CD14-positive monocyte (primary cell): ENCODE data around the gene IL11RA. TPM values are rescaled to one million over a fixed set of nuclear protein-coding genes. Genes with fewer than 3 reads are reported as not detected.

Experiments used
- DNase-seq, 3 donors: peaks; one replicate each; pipeline ENCODE4 v3.0.0-alpha.2; 2011 to 2022
- H2AFZ ChIP-seq: 2 replicates; pipeline ENCODE4 v1.6.0; 2012; ENCODE audit warnings: mild to moderate bottlenecking, low read depth, low read length, inconsistent platforms; ENCODE audit not compliant: insufficient read depth, poor library complexity, severe bottlenecking
- H3K27ac ChIP-seq, 2 donors: 1 replicate in 1 of 2; 2 replicates in 1 of 2; pipeline ENCODE4 v1.5.1; 2012 to 2013; ENCODE audit warnings: low read length in 2 of 2, control low read depth in 1 of 2, inconsistent platforms in 1 of 2, low read depth in 1 of 2, mild to moderate bottlenecking in 1 of 2
- H3K27me3 ChIP-seq, 2 donors: one replicate each; pipeline versions ENCODE4 v1.6.0 to v1.6.1; 2011 to 2013; ENCODE audit warnings: low read length in 2 of 2; ENCODE audit not compliant: control insufficient read depth in 2 of 2, insufficient read depth in 2 of 2
- H3K36me3 ChIP-seq, 2 donors: replicated peaks in 1 of 2; 1 replicate in 1 of 2; 2 replicates in 1 of 2; pipeline versions ENCODE4 v1.5.1 to v1.6.1; 2012 to 2013; ENCODE audit warnings: low read length in 2 of 2, control low read depth in 1 of 2, inconsistent platforms in 1 of 2, mild to moderate bottlenecking in 1 of 2; ENCODE audit not compliant: insufficient read depth in 2 of 2, control insufficient read depth in 1 of 2
- H3K4me1 ChIP-seq, 2 donors: 1 replicate in 1 of 2; 2 replicates in 1 of 2; pipeline versions ENCODE4 v1.5.1 to v1.6.1; 2012 to 2013; ENCODE audit warnings: low read length in 2 of 2, control low read depth in 1 of 2, inconsistent platforms in 1 of 2, mild to moderate bottlenecking in 1 of 2, moderate library complexity in 1 of 2; ENCODE audit not compliant: insufficient read depth in 2 of 2, control insufficient read depth in 1 of 2
- H3K4me2 ChIP-seq: replicated peaks from 2 replicates; pipeline ENCODE3; 2012; ENCODE audit warnings: low read length, moderate library complexity, mild to moderate bottlenecking; ENCODE audit not compliant: poor library complexity, severe bottlenecking; ENCODE audit errors: extremely low read depth
- H3K4me3 ChIP-seq, 3 experiments: fragments of 200-600 bp in 1 of 3; sonication (generic) in 1 of 3; replicated peaks in 1 of 3; 1 replicate in 2 of 3; 2 replicates in 1 of 3; pipeline ENCODE4 v1.5.1; 2011 to 2013; ENCODE audit warnings: low read length in 3 of 3, mild to moderate bottlenecking in 3 of 3, control low read depth in 2 of 3, low read depth in 2 of 3, inconsistent platforms in 1 of 3, moderate library complexity in 1 of 3
- H3K79me2 ChIP-seq: 2 replicates; pipeline ENCODE4 v1.6.0; 2012; ENCODE audit warnings: mild to moderate bottlenecking, control low read depth, inconsistent platforms, low read length, moderate library complexity; ENCODE audit not compliant: insufficient read depth
- H3K9ac ChIP-seq: 2 replicates; pipeline ENCODE4 v1.6.0; 2017; ENCODE audit warnings: low read length, mild to moderate bottlenecking; ENCODE audit not compliant: insufficient read depth, poor library complexity, severe bottlenecking
- H3K9me3 ChIP-seq, 2 donors: replicated peaks in 1 of 2; 1 replicate in 1 of 2; 2 replicates in 1 of 2; pipeline versions ENCODE4 v1.5.1 to v1.6.1; 2012 to 2013; ENCODE audit warnings: low read length in 2 of 2, control low read depth in 1 of 2; ENCODE audit not compliant: control insufficient read depth in 1 of 2, insufficient read depth in 1 of 2
- H4K20me1 ChIP-seq: 2 replicates; pipeline ENCODE4 v1.6.0; 2012; ENCODE audit warnings: mild to moderate bottlenecking, low read length, control low read depth, moderate library complexity; ENCODE audit not compliant: insufficient read depth
- H3K27ac Mint-ChIP-seq, 7 donors: one replicate each; pipeline ENCODE4 v1.8.0; 2020; ENCODE audit warnings: mild to moderate bottlenecking in 7 of 7, mixed read lengths in 7 of 7, moderate library complexity in 6 of 7, inconsistent platforms in 2 of 7
- H3K27me3 Mint-ChIP-seq, 3 donors: one replicate each; pipeline ENCODE4 v1.8.0; 2021 to 2022; ENCODE audit warnings: low read depth in 3 of 3, mild to moderate bottlenecking in 3 of 3, mixed read lengths in 3 of 3, moderate library complexity in 3 of 3, inconsistent platforms in 1 of 3
- H3K36me3 Mint-ChIP-seq, 2 donors: one replicate each; pipeline ENCODE4 v1.8.0; 2020; ENCODE audit warnings: mixed read lengths in 2 of 2, inconsistent platforms in 1 of 2, mild to moderate bottlenecking in 1 of 2
- H3K4me1 Mint-ChIP-seq: one replicate; pipeline ENCODE4 v1.8.0; 2020; ENCODE audit warnings: mild to moderate bottlenecking, mixed read lengths
- H3K4me3 Mint-ChIP-seq, 2 donors: one replicate each; pipeline ENCODE4 v1.8.0; 2020; ENCODE audit warnings: mild to moderate bottlenecking in 2 of 2, mixed read lengths in 2 of 2, moderate library complexity in 1 of 2
- H3K9me3 Mint-ChIP-seq, 7 donors: one replicate each; pipeline ENCODE4 v1.8.0; 2020 to 2022; ENCODE audit warnings: mixed read lengths in 7 of 7, mild to moderate bottlenecking in 6 of 7, moderate library complexity in 6 of 7, inconsistent platforms in 2 of 7
- WGBS: methylation state at CpG from one replicate; pipeline ENCODE4 v1.1.5; 2013; ENCODE audit warnings: missing lambda C conversion rate; ENCODE audit not compliant: insufficient coverage; 5-methylcytosine and 5-hydroxymethylcytosine counted together
- intact Hi-C, 2 donors: fragments of 100-400 bp; cut with micrococcal nuclease; formaldehyde crosslinking; loops; one replicate each; pipeline versions ENCODE4 v1.15.0 to v1.15.1; 2023
- polyA plus RNA-seq, 3 donors: library from polyadenylated mRNA; depleted of rRNA in 1 of 3; unstranded in 2 of 3; stranded (reverse) in 1 of 3; fragments of 300-500 nt in 2 of 3; fragments of >200 nt in 1 of 3; fragmentation: Illumina TruSeq in 2 of 3; gene quantifications; 1 replicate in 2 of 3; 2 replicates in 1 of 3; pipeline ENCODE4 v1.2.3, GENCODE V29; 2012 to 2021
- TF ChIP-seq, protein P1 (sequence below): fragments of 200-600 bp; IDR thresholded peaks from one replicate; pipeline ENCODE4 v1.8.0; 2022; ENCODE audit warnings: antibody characterized with exemption, mild to moderate bottlenecking

Gene IL11RA
- polyA plus RNA-seq, 3 donors, result 2.8 to 39.1 (median 4.1) TPM

DNA sequence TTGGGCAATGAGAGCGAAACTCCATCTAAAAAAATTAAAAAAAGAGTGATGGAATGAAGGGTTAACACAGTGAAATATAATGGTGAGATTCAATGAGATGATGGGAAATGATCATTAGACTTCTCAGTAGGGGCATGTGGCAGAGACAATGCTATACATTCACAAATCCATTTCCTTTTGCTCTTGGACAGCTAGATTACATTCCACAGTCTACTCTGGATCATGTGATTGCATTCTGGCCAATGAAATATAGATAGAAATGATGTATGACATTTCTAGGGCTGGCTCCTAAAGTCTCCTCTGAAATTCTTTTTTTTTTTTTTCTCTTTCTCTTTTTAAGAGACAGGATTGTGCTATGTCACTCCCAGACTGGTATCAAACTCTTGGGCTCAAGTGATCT lies 9.3 kb upstream of the IL11RA start:
- H3K27me3 ChIP-seq, result no peaks in the 10 kb centered on the region
- H3K4me1 Mint-ChIP-seq, result peaks cover 36% of the 10 kb centered on the region
- H2AFZ ChIP-seq, result no peak overlapping the region
- H3K4me2 ChIP-seq, result no peak overlapping the region
- no peak overlapping the region for H3K4me3 ChIP-seq
- H3K79me2 ChIP-seq, result peaks cover 4% of the 10 kb centered on the region
- H3K9me3 Mint-ChIP-seq, result peaks cover 0 to 2% (median 0%) of the 10 kb centered on the region in 7 donors
- no peaks in the 10 kb centered on the region for H3K27me3 Mint-ChIP-seq
- H4K20me1 ChIP-seq, result peaks cover 8% of the 10 kb centered on the region
- H3K36me3 Mint-ChIP-seq, result peaks cover 0 to 1% of the 10 kb centered on the region in 2 donors
- no CpG with 5 or more reads among the region's 1 CpG for WGBS
- no peaks in the 10 kb centered on the region for H3K36me3 ChIP-seq
- TF ChIP-seq, protein P1, sequence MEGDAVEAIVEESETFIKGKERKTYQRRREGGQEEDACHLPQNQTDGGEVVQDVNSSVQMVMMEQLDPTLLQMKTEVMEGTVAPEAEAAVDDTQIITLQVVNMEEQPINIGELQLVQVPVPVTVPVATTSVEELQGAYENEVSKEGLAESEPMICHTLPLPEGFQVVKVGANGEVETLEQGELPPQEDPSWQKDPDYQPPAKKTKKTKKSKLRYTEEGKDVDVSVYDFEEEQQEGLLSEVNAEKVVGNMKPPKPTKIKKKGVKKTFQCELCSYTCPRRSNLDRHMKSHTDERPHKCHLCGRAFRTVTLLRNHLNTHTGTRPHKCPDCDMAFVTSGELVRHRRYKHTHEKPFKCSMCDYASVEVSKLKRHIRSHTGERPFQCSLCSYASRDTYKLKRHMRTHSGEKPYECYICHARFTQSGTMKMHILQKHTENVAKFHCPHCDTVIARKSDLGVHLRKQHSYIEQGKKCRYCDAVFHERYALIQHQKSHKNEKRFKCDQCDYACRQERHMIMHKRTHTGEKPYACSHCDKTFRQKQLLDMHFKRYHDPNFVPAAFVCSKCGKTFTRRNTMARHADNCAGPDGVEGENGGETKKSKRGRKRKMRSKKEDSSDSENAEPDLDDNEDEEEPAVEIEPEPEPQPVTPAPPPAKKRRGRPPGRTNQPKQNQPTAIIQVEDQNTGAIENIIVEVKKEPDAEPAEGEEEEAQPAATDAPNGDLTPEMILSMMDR, result no peak
- H3K9ac ChIP-seq, result no peak overlapping the region
- intact Hi-C loops, result no loop called here
- no peaks in the 10 kb centered on the region for H3K9me3 ChIP-seq
- H3K4me1 ChIP-seq, result peaks cover 31 to 41% of the 10 kb centered on the region in 2 donors
- DNase-seq, result no peak
- no peak overlapping the region for H3K27ac ChIP-seq
- H3K4me3 Mint-ChIP-seq, result no peak overlapping the region
- H3K27ac Mint-ChIP-seq, result no peak overlapping the region

DNA sequence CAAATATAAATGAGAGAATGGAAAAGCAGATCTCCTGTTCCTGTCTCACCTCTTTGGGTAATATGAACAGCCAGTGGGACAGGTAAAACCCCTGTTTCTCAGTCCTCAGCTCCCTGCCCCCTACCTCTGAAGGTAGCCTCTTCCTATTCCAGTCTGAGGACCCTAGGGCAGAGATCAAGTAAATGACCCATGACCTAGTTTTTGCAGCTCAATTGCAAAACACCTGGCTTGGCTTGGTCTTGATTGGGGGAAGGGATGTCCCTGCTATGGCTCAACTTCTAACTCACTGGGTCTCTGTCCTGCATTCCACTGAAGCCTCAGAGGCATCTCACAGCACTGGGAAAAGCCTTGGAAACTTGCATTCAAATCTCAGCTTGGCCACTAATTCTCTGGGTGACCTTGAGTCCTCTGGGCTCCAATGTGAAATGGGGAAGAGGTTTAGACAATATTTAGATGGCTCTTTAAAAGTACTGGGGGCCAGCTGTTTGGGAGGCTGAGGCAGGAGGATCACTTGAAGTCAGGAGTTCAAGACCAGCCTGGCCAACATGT lies 7.1 kb upstream of the IL11RA start:
- intact Hi-C loops, result no loop called here
- H3K27ac Mint-ChIP-seq, result peak overlapping the region in 1 of 7 donors; percentile 50

More for the DNA sequence above, 7.1 kb upstream of the IL11RA start:
- peaks cover 14% of the 10 kb centered on the region for H4K20me1 ChIP-seq
- no peak overlapping the region for H3K9ac ChIP-seq
- no peak overlapping the region for H3K27ac ChIP-seq
- peaks cover 0 to 2% (median 0%) of the 10 kb centered on the region in 7 donors for H3K9me3 Mint-ChIP-seq
- H3K36me3 Mint-ChIP-seq, result peaks cover 20 to 23% of the 10 kb centered on the region in 2 donors
- no peaks in the 10 kb centered on the region for H3K27me3 ChIP-seq
- H3K4me3 ChIP-seq, result no peak overlapping the region
- H2AFZ ChIP-seq, result no peak overlapping the region
- H3K9me3 ChIP-seq, result no peaks in the 10 kb centered on the region
- no peaks in the 10 kb centered on the region for H3K27me3 Mint-ChIP-seq
- TF ChIP-seq, protein P1, result no peak
- H3K4me3 Mint-ChIP-seq, result no peak overlapping the region
- peaks cover 16 to 18% of the 10 kb centered on the region in 2 donors for H3K36me3 ChIP-seq
- peaks cover 35% of the 10 kb centered on the region for H3K4me1 Mint-ChIP-seq
- H3K4me2 ChIP-seq, result no peak overlapping the region
- peaks cover 4% of the 10 kb centered on the region for H3K79me2 ChIP-seq
- DNase-seq, result no peak
- peaks cover 25 to 32% of the 10 kb centered on the region in 2 donors for H3K4me1 ChIP-seq
